K562 (cell line): ENCODE data around the gene NYAP1. TPM values are rescaled to one million over a fixed set of nuclear protein-coding genes. Genes with fewer than 3 reads are reported as not detected.

Experiments used
- CBFA2T3 ChIP-seq: fragments of 450-650 bp; IDR thresholded peaks from 2 replicates; pipeline ENCODE4 v1.6.1; 2017
- CBX3 ChIP-seq, 2 experiments: IDR thresholded peaks; 1 replicate in 1 of 2; 2 replicates in 1 of 2; pipeline ENCODE4 v1.6.1; 2012; ENCODE audit warnings: inconsistent platforms in 2 of 2, low read length in 2 of 2, borderline replicate concordance in 1 of 2, control low read depth in 1 of 2
- CREB1 ChIP-seq, 2 experiments: sonication (generic) in 1 of 2; formaldehyde crosslinking in 1 of 2; IDR thresholded peaks; 2 replicates each; pipeline versions ENCODE4 v1.6.1 to v1.8.0; 2012 to 2022; ENCODE audit warnings: inconsistent platforms in 1 of 2, mild to moderate bottlenecking in 1 of 2, missing genetic modification reagents in 1 of 2, moderate library complexity in 1 of 2
- DIDO1 ChIP-seq: fragments of 450-650 bp; IDR thresholded peaks from 2 replicates; pipeline ENCODE4 v1.6.1; 2016; ENCODE audit warnings: low read depth, missing biosample characterization, missing genetic modification characterization
- ETS2 ChIP-seq: IDR thresholded peaks from 2 replicates; pipeline ENCODE4 v1.6.1; 2016; ENCODE audit warnings: borderline replicate concordance, missing genetic modification characterization, mild to moderate bottlenecking, moderate library complexity, missing compliant biosample characterization; ENCODE audit not compliant: poor library complexity, severe bottlenecking
- KLF10 ChIP-seq: fragments of 250-450 bp; sonication (Bioruptor Pico); IDR thresholded peaks from 2 replicates; pipeline ENCODE4 v1.6.1; 2021; ENCODE audit warnings: matching md5 sums
- L3MBTL2 ChIP-seq: fragments of 450-650 bp; IDR thresholded peaks from 2 replicates; pipeline ENCODE4 v1.6.1; 2016; ENCODE audit warnings: mild to moderate bottlenecking, moderate library complexity
- LCOR ChIP-seq: sonication (generic); formaldehyde crosslinking; IDR thresholded peaks from 2 replicates; pipeline ENCODE4 v1.8.0; 2022; ENCODE audit warnings: mild to moderate bottlenecking, missing genetic modification reagents
- NFRKB ChIP-seq: fragments of 450-650 bp; IDR thresholded peaks from 2 replicates; pipeline ENCODE4 v1.6.1; 2016; ENCODE audit warnings: low read depth
- NR0B1 ChIP-seq: fragments of 450-650 bp; IDR thresholded peaks from one replicate; pipeline ENCODE4 v1.6.1; 2018; ENCODE audit warnings: mild to moderate bottlenecking, moderate library complexity; ENCODE audit not compliant: partially characterized antibody
- RAD51 ChIP-seq: fragments of 450-650 bp; IDR thresholded peaks from 2 replicates; pipeline ENCODE4 v1.7.1; 2016; ENCODE audit warnings: low read depth, mild to moderate bottlenecking, borderline replicate concordance
- RFX7 ChIP-seq: fragments of 250-450 bp; sonication (Bioruptor Pico); IDR thresholded peaks from 2 replicates; pipeline ENCODE4 v1.5.1; 2021; ENCODE audit warnings: mild to moderate bottlenecking
- SETDB1 ChIP-seq: IDR thresholded peaks from one replicate; pipeline ENCODE4 v1.6.1; 2012; ENCODE audit warnings: low read length, control low read depth, inconsistent platforms
- SIN3B ChIP-seq: fragments of 450-650 bp; IDR thresholded peaks from 2 replicates; pipeline ENCODE4 v1.6.1; 2017; ENCODE audit warnings: low read depth, mild to moderate bottlenecking, moderate library complexity
- SMARCE1 ChIP-seq: fragments of 450-650 bp; IDR thresholded peaks from 2 replicates; pipeline ENCODE4 v1.7.1; 2016; ENCODE audit warnings: mild to moderate bottlenecking
- SPI1 ChIP-seq: IDR thresholded peaks from 2 replicates; pipeline ENCODE4 v1.6.1; 2011; ENCODE audit warnings: low read depth, low read length, control low read depth, borderline replicate concordance
- SUPT5H ChIP-seq: fragments of 450-650 bp; IDR thresholded peaks from 2 replicates; pipeline ENCODE4 v1.6.1; 2016
- ZNF23 ChIP-seq: fragments of 250-450 bp; sonication (Bioruptor Pico); IDR thresholded peaks from 2 replicates; pipeline ENCODE4 v1.4.0; 2020; ENCODE audit warnings: mild to moderate bottlenecking
- ZSCAN32 ChIP-seq: fragments of 450-650 bp; formaldehyde crosslinking; IDR thresholded peaks from 2 replicates; pipeline ENCODE4 v1.4.0; 2020; ENCODE audit warnings: mild to moderate bottlenecking, moderate library complexity
- polyA plus RNA-seq, 8 experiments: library from polyadenylated mRNA; depleted of rRNA in 4 of 8; stranded (reverse) in 5 of 8; unstranded in 3 of 8; fragments of >200 nt; fragmentation: Nextera tagmentation in 2 of 8; fragmentation: Illumina TruSeq in 1 of 8; extraction: Ambion mirVana in 2 of 8; extraction: Trizol in 1 of 8; gene quantifications; 2 replicates each; pipeline versions ENCODE4 v1.2.1 to v1.2.3, GENCODE V29; 2011 to 2014; ENCODE audit warnings: inconsistent platforms in 1 of 8, missing spikeins in 1 of 8
- total RNA-seq, 7 experiments: library from RNA; depleted of rRNA in 6 of 7; stranded (reverse); fragments of >200 nt in 6 of 7; fragmentation: Illumina TruSeq in 2 of 7; extraction: Trizol in 2 of 7; gene quantifications; 2 replicates each; pipeline versions ENCODE4 v1.2.1 to v1.2.3, GENCODE V29; 2011 to 2021; ENCODE audit warnings: low replicate concordance in 1 of 7
- TF ChIP-seq, protein P1 (sequence below): fragments of 250-450 bp; sonication (Bioruptor Pico); IDR thresholded peaks from 2 replicates; pipeline ENCODE4 v1.8.0; 2022; ENCODE audit warnings: moderate library complexity, mild to moderate bottlenecking, inconsistent platforms
- TF ChIP-seq, protein P2 (sequence below), 2 experiments: fragments of 450-650 bp; IDR thresholded peaks; 2 replicates each; pipeline ENCODE4 v1.6.1; 2016
- TF ChIP-seq, protein P3 (sequence below), 2 experiments: IDR thresholded peaks; 2 replicates each; pipeline ENCODE4 v1.6.1; 2011; ENCODE audit warnings: borderline replicate concordance in 1 of 2, control low read depth in 1 of 2, low read depth in 1 of 2, low read length in 1 of 2, mild to moderate bottlenecking in 1 of 2, mixed read lengths in 1 of 2, moderate library complexity in 1 of 2; ENCODE audit not compliant: insufficient read depth in 1 of 2, insufficient read length in 1 of 2, poor library complexity in 1 of 2, severe bottlenecking in 1 of 2; ENCODE audit errors: extremely low read depth in 1 of 2

The NYAP1 gene
- total and polyA plus RNA-seq, 9 of the 15 experiments (the other 6 are each of a cell fraction or from before 2014, with no cell fraction given): 0.11 to 0.88 (median 0.22) TPM; not detected in 2

GRCh38 chr7:100444311-100445278, 39.1 kb upstream of the NYAP1 start (continued):
- TF ChIP-seq DIDO1 (tag) (peak; percentile 71; the same call in 1 of the 2 replicates), SUPT5H (peak; percentile 52), NR0B1 (no peak), RFX7 (CRISPR knock-in tag) (no peak), CBFA2T3 (peak; percentile 83), KLF10 (no peak), SPI1 (peak; percentile 55; the same call in 1 of the 2 replicates), SETDB1 (no peak), ETS2 (tag) (no peak), SMARCE1 (peak; percentile 89), ZNF23 (CRISPR knock-in tag) (no peak), L3MBTL2 (peak; percentile 99), ZSCAN32 (CRISPR knock-in tag) (no peak), NFRKB (peak; percentile 95; the same call in 1 of the 2 replicates), CREB1 (IDR thresholded peaks at IDR 0.05) (no peak), CREB1 (CRISPR knock-in tag; IDR thresholded peaks at IDR 0.05) (peak; percentile 53), CBX3 (IDR thresholded peaks at IDR 0.05; ENCODE audit: borderline replicate concordance in 1 of 2, low read length in 2 of 2) (peak in 1 of 2 experiments; percentile 47; a peak in 1 of 3 replicates), LCOR (CRISPR knock-in tag) (peak; percentile 67), RAD51 (peak; percentile 86), SIN3B (no peak)
- TF ChIP-seq, protein P1, sequence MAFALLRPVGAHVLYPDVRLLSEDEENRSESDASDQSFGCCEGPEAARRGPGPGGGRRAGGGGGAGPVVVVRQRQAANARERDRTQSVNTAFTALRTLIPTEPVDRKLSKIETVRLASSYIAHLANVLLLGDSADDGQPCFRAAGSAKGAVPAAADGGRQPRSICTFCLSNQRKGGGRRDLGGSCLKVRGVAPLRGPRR (CRISPR knock-in tag): no peak
- TF ChIP-seq, protein P2, sequence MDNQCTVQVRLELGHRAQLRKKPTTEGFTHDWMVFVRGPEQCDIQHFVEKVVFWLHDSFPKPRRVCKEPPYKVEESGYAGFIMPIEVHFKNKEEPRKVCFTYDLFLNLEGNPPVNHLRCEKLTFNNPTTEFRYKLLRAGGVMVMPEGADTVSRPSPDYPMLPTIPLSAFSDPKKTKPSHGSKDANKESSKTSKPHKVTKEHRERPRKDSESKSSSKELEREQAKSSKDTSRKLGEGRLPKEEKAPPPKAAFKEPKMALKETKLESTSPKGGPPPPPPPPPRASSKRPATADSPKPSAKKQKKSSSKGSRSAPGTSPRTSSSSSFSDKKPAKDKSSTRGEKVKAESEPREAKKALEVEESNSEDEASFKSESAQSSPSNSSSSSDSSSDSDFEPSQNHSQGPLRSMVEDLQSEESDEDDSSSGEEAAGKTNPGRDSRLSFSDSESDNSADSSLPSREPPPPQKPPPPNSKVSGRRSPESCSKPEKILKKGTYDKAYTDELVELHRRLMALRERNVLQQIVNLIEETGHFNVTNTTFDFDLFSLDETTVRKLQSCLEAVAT (IDR thresholded peaks at IDR 0.05): 0 out of 4 replicates have a peak, but pooled peaks of 1 of the 2 experiments have one; percentile 25
- TF ChIP-seq, protein P3, sequence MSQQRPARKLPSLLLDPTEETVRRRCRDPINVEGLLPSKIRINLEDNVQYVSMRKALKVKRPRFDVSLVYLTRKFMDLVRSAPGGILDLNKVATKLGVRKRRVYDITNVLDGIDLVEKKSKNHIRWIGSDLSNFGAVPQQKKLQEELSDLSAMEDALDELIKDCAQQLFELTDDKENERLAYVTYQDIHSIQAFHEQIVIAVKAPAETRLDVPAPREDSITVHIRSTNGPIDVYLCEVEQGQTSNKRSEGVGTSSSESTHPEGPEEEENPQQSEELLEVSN (IDR thresholded peaks at IDR 0.05; ENCODE audit: borderline replicate concordance in 1 of 2, extremely low read depth in 1 of 2, insufficient read depth in 1 of 2, insufficient read length in 1 of 2, low read depth in 1 of 2, low read length in 1 of 2, poor library complexity in 1 of 2, severe bottlenecking in 1 of 2): peak; percentile 80 to 91
